ENCODE data around the gene IL20RB.

The IL20RB gene

DNA sequence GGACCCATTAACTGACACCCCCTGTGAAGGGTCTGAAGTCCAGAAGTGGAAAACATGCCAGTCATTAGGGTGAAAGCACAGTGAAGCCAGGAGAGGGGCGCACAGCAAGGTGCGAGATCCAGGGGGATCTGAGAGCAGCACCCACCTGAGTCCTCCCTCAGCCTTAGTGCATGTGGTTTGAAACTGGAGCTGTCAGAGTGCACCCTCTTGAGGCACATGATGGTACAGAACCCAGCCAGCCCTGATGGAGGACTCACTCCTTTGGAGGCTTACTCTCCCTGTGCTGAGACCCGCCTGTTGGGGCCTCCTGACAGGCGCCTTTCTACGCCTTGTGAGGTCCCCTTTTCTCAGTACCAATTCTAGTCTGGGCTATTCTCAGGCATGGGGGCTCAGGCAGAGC is 77.8 kb downstream of the IL20RB start:
- H3K36me3 ChIP-seq (ENCODE audit: control insufficient read depth, insufficient read depth, low read length), result no peaks in the 10 kb centered on the region
- no peaks in the 10 kb centered on the region for H3K4me1 ChIP-seq (ENCODE audit: control insufficient read depth, insufficient read depth, low read length, poor library complexity, severe bottlenecking)
- 69 to 83% methylated on average over 3 to 5 of the region's 5 CpGs for WGBS, 2 experiments (ENCODE audit: insufficient coverage in 2 of 2)
- no peak overlapping the region for H3K27ac ChIP-seq (ENCODE audit: low read depth, low read length, severe bottlenecking)
- H3K4me3 ChIP-seq (ENCODE audit: extremely low read depth, insufficient read depth, low read length, poor library complexity, severe bottlenecking), result no peak overlapping the region
- no peaks in the 10 kb centered on the region for H3K9me3 ChIP-seq (ENCODE audit: control insufficient read depth, low read length)

DNA sequence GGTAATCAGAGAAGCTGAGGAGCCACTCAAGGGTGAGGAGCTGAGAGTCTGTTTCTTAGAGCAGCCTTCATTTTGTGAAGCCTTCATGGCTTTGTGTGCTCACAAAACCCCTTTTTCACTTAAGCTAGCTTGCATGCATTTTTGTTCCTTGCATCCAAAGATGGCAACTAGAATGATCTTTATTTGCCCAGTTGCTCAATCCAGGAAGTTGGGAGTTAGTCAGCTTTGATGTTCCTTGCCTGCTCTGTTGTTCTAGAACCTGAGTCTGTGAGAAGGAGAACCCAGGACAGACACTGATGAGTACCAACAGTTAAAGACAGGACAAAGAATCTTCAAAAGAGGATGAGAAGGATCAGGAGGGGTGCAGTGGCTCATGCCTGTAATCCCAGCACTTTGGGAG is 81.8 kb downstream of the IL20RB start:
- H3K4me3 ChIP-seq (ENCODE audit: extremely low read depth, insufficient read depth, low read length, poor library complexity, severe bottlenecking), result no peak overlapping the region
- H3K9me3 ChIP-seq (ENCODE audit: control insufficient read depth, low read length), result no peaks in the 10 kb centered on the region
- no peaks in the 10 kb centered on the region for H3K36me3 ChIP-seq (ENCODE audit: control insufficient read depth, insufficient read depth, low read length)
- no peak overlapping the region for H3K27ac ChIP-seq (ENCODE audit: low read depth, low read length, severe bottlenecking)
- no peaks in the 10 kb centered on the region for H3K4me1 ChIP-seq (ENCODE audit: control insufficient read depth, insufficient read depth, low read length, poor library complexity, severe bottlenecking)

DNA sequence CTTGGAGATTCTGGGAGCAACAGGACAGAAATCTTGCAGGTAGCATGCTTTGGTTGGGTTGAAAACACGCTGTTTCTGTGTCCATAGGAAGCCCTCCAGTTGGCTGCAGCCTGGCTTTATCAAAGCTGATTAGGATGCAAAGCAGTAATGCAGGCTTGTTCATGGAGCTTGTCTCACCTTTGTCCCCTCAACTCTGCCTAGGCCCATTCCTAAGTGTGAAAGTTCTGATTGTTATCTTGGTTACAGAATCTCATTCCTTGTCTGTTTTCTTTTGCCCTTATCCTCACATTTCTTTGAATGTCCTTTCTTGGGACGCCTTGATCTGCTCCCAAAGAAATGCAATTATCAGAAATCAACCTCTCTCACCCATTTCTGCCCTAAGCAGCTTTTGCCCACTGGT is 83.5 kb downstream of the IL20RB start:
- 88 to 95% methylated on average over 1 to 2 of the region's 2 CpGs for WGBS, 2 experiments (ENCODE audit: insufficient coverage in 2 of 2)
- H3K4me3 ChIP-seq (ENCODE audit: extremely low read depth, insufficient read depth, low read length, poor library complexity, severe bottlenecking), result no peak overlapping the region
- H3K27ac ChIP-seq (ENCODE audit: low read depth, low read length, severe bottlenecking), result no peak overlapping the region
- H3K9me3 ChIP-seq (ENCODE audit: control insufficient read depth, low read length), result no peaks in the 10 kb centered on the region
- H3K4me1 ChIP-seq (ENCODE audit: control insufficient read depth, insufficient read depth, low read length, poor library complexity, severe bottlenecking), result no peaks in the 10 kb centered on the region
- H3K36me3 ChIP-seq (ENCODE audit: control insufficient read depth, insufficient read depth, low read length), result no peaks in the 10 kb centered on the region

DNA sequence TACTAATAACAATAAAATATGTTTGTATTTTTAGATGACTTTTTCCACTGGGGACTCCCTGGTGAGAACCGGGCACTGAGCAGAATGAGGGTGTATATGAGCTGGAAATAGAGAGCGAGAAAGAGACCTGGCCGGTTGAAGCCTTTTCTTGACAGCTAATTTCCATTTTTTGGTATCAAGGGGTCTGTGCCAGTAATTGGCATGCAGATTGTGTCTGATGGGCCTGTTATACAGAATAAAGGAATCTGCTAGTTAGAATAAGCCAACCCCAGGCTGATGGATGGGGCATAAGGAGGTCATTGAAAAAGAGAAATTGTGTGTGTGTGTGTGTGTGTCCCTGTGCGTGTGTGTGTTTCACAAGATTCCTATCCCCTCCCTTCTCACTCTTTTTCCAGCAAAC is 83.9 kb downstream of the IL20RB start:
- Histone ChIP-seq H3K27ac (ENCODE audit: low read depth, low read length, severe bottlenecking) (no peak overlapping the region), H3K9me3 (ENCODE audit: control insufficient read depth, low read length) (no peaks in the 10 kb centered on the region)
- 54 to 57% methylated on average over 3 of the region's 4 CpGs for WGBS, 2 experiments (ENCODE audit: insufficient coverage in 2 of 2)

DNA sequence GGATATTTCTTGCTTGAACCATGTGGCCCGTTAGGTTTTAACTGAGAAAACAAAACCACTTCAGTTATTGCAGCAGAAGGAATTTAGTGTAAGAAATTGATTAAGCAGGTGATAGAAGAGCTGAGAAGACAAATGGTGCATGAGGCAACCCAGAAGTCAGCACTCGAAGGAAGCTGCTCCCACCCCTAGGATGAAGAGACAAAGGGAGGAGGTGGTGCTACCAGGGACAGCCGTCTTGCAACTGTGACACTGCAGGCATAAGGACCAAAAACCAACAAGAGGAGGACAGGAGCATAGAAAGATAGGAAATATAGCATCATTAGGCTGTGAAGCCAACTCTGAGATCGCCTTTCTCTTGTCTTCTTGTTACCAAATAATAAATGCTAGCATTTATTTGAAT is 89.0 kb downstream of the IL20RB start:
- WGBS, 2 experiments (ENCODE audit: insufficient coverage in 2 of 2), result 28 to 45% methylated on average over 2 of the region's 4 CpGs
- Histone ChIP-seq H3K36me3 (ENCODE audit: control insufficient read depth, insufficient read depth, low read length) (no peaks in the 10 kb centered on the region), H3K4me3 (ENCODE audit: extremely low read depth, insufficient read depth, low read length, poor library complexity, severe bottlenecking) (no peak overlapping the region), H3K9me3 (ENCODE audit: control insufficient read depth, low read length) (no peaks in the 10 kb centered on the region), H3K27ac (ENCODE audit: low read depth, low read length, severe bottlenecking) (no peak overlapping the region), H3K4me1 (ENCODE audit: control insufficient read depth, insufficient read depth, low read length, poor library complexity, severe bottlenecking) (no peaks in the 10 kb centered on the region)

More for the DNA sequence above, 83.9 kb downstream of the IL20RB start:
- no peaks in the 10 kb centered on the region for H3K36me3 ChIP-seq (ENCODE audit: control insufficient read depth, insufficient read depth, low read length)
- H3K4me1 ChIP-seq (ENCODE audit: control insufficient read depth, insufficient read depth, low read length, poor library complexity, severe bottlenecking), result no peaks in the 10 kb centered on the region
- no peak overlapping the region for H3K4me3 ChIP-seq (ENCODE audit: extremely low read depth, insufficient read depth, low read length, poor library complexity, severe bottlenecking)

DNA sequence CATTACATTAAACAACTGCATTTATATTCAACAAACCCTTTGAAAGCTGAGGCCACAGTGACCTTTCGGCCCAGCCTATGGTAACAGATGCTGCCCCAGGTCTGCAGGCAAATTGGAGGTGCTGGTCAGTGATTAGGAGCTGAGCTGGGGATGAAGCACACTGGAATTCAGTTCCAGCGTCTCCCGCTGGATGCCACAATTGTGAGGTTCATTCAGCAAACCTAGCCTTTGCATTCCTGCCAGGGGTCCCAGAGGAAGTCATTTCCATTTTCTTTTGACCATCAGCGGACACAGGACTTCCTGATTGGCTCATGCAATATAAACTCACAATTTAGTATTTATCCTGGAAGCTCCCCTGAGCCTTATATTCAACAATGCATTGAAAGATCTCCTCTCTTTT is 89.5 kb downstream of the IL20RB start:
- Histone ChIP-seq H3K27ac (ENCODE audit: low read depth, low read length, severe bottlenecking) (no peak overlapping the region), H3K9me3 (ENCODE audit: control insufficient read depth, low read length) (no peaks in the 10 kb centered on the region), H3K36me3 (ENCODE audit: control insufficient read depth, insufficient read depth, low read length) (no peaks in the 10 kb centered on the region), H3K4me3 (ENCODE audit: extremely low read depth, insufficient read depth, low read length, poor library complexity, severe bottlenecking) (no peak overlapping the region), H3K4me1 (ENCODE audit: control insufficient read depth, insufficient read depth, low read length, poor library complexity, severe bottlenecking) (no peaks in the 10 kb centered on the region)
- WGBS, 2 experiments (ENCODE audit: insufficient coverage in 2 of 2), result 53 to 58% methylated on average over 3 to 4 of the region's 4 CpGs

DNA sequence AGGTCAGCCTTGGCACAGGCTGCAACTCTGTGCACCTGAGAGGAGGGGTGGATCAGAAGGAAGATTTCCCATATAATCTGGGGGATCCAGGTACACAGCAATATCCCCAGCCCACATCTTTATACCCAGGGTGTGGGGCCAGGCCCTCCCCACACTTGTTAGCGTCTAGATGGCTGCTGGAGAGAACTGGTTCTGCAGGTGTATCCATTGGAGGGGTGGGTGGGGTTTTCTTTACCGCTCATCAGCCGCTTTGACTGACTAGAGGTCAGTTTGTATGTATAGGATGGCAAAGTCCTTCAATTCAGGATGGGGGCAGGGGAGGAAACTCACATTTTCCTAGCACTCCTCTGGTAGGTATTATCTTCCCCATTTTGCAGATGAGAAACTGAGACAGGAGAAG is 92.5 kb downstream of the IL20RB start:
- no peaks in the 10 kb centered on the region for H3K36me3 ChIP-seq (ENCODE audit: control insufficient read depth, insufficient read depth, low read length)
- H3K4me1 ChIP-seq (ENCODE audit: control insufficient read depth, insufficient read depth, low read length, poor library complexity, severe bottlenecking), result no peaks in the 10 kb centered on the region
- no peak overlapping the region for H3K4me3 ChIP-seq (ENCODE audit: extremely low read depth, insufficient read depth, low read length, poor library complexity, severe bottlenecking)
- no peak overlapping the region for H3K27ac ChIP-seq (ENCODE audit: low read depth, low read length, severe bottlenecking)
- H3K9me3 ChIP-seq (ENCODE audit: control insufficient read depth, low read length), result no peaks in the 10 kb centered on the region
- WGBS, 2 experiments (ENCODE audit: insufficient coverage in 2 of 2), result 67% methylated on average over 3 of the region's 3 CpGs; no CpG with 5 or more reads in 1 of the 2 experiments

DNA sequence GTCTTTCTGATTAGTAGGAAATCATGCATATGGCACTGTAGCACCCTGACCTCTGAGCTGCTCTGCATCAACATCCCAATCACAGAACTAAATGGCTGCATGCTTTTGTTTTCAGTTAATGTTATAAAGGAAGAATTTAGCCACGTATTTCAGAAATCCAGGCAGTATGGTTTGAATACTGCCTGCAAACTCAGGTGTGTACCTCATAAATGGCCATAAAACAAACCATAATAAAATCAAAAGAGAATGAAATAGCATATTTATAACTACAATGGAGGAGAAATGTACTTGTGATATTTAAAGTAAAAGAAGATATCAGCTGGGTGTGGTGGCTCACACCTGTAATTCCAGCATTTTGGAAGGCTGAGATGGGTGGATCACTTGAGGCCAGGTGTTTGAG is 94.5 kb downstream of the IL20RB start:
- H3K36me3 ChIP-seq (ENCODE audit: control insufficient read depth, insufficient read depth, low read length), result no peaks in the 10 kb centered on the region
- no peaks in the 10 kb centered on the region for H3K4me1 ChIP-seq (ENCODE audit: control insufficient read depth, insufficient read depth, low read length, poor library complexity, severe bottlenecking)
- no peak overlapping the region for H3K27ac ChIP-seq (ENCODE audit: low read depth, low read length, severe bottlenecking)
- no CpG with 5 or more reads among the region's 1 CpG for WGBS, 2 experiments (ENCODE audit: insufficient coverage in 2 of 2)
- no peak overlapping the region for H3K4me3 ChIP-seq (ENCODE audit: extremely low read depth, insufficient read depth, low read length, poor library complexity, severe bottlenecking)
- H3K9me3 ChIP-seq (ENCODE audit: control insufficient read depth, low read length), result no peaks in the 10 kb centered on the region

All from mesodermal cell (in vitro differentiated cells).